Activated CD4-positive, CD25-positive, alpha-beta regulatory T cell treated with anti-CD3 and anti-CD28 coated beads, Interleukin-2, amount 50 U/mL, for 16 hours (primary cell): ENCODE results near the gene HOXC11.

Source experiments
- DNase-seq: peaks from one replicate; pipeline ENCODE4 v3.0.0-alpha.2; 2020; ENCODE audit warnings: low read depth, low spot score

Gene HOXC11

GRCh38 chr12:54009171-54010052 is 36.5 kb downstream of the HOXC11 start:
- DNase-seq = no peak

- DNase-seq = no peak
Observed at GRCh38 chr12:54010053-54010971, 37.4 kb downstream of the HOXC11 start.

GRCh38 chr12:54010972-54011664 is 38.2 kb downstream of the HOXC11 start:
- no peak for DNase-seq

- no peak for DNase-seq
Observed at GRCh38 chr12:54011665-54012532, 39.0 kb downstream of the HOXC11 start.

- DNase-seq = no peak
Observed at GRCh38 chr12:54012631-54013409, 39.9 kb downstream of the HOXC11 start.

- no peak for DNase-seq
Observed at GRCh38 chr12:54014377-54015017, 41.6 kb downstream of the HOXC11 start.

GRCh38 chr12:54015018-54015931 is 42.3 kb downstream of the HOXC11 start:
- DNase-seq = no peak

- no peak for DNase-seq
Observed at GRCh38 chr12:54016051-54016450, 43.1 kb downstream of the HOXC11 start.

GRCh38 chr12:54016478-54016964 is 43.6 kb downstream of the HOXC11 start:
- DNase-seq = no peak

- no peak for DNase-seq
Observed at GRCh38 chr12:54017027-54017788, 44.3 kb downstream of the HOXC11 start.

GRCh38 chr12:54017878-54018467 is 45.0 kb downstream of the HOXC11 start:
- DNase-seq = peak; percentile 43

GRCh38 chr12:54018468-54018984 is 45.6 kb downstream of the HOXC11 start:
- DNase-seq = no peak

- DNase-seq = no peak
Observed at GRCh38 chr12:54019091-54019811, 46.3 kb downstream of the HOXC11 start.

- no peak for DNase-seq
Observed at GRCh38 chr12:54019924-54020590, 47.1 kb downstream of the HOXC11 start.

GRCh38 chr12:54020591-54021405 is 47.9 kb downstream of the HOXC11 start:
- DNase-seq = no peak
